Stimulated activated CD4-positive, alpha-beta T cell treated with anti-CD3 and anti-CD28 coated beads, Interleukin-15, amount 100 ng/mL, for 48 hours (primary cell): ENCODE data around the gene EPG5.

Experiments
- DNase-seq, 2 donors: peaks; one replicate each; pipeline ENCODE4 v3.0.0-alpha.2; 2020; ENCODE audit warnings: low read depth in 2 of 2

The EPG5 gene

GRCh38 chr18:45913276-45913675 is 53.9 kb downstream of the EPG5 start:
- no peak for DNase-seq

GRCh38 chr18:45910405-45911023 is 56.6 kb downstream of the EPG5 start:
- DNase-seq = peak; percentile 18 to 57

- no peak for DNase-seq
Observed at GRCh38 chr18:45901654-45902210, 65.4 kb downstream of the EPG5 start.

- no peak for DNase-seq
Observed at GRCh38 chr18:45900623-45901022, 66.5 kb downstream of the EPG5 start.

GRCh38 chr18:45896991-45897390 is 70.1 kb downstream of the EPG5 start:
- DNase-seq = no peak

- no peak for DNase-seq
Observed at GRCh38 chr18:45896452-45896851, 70.7 kb downstream of the EPG5 start.

- no peak for DNase-seq
Observed at GRCh38 chr18:45895339-45895738, 71.8 kb downstream of the EPG5 start.

- DNase-seq = no peak
Observed at GRCh38 chr18:45894818-45895217, 72.3 kb downstream of the EPG5 start.

- DNase-seq = no peak
Observed at GRCh38 chr18:45891806-45892205, 75.3 kb downstream of the EPG5 start.

- DNase-seq = no peak
Observed at GRCh38 chr18:45890606-45891005, 76.5 kb downstream of the EPG5 start.

GRCh38 chr18:45889419-45890064 is 77.6 kb downstream of the EPG5 start:
- DNase-seq = no peak

GRCh38 chr18:45887585-45887984 is 79.5 kb downstream of the EPG5 start:
- no peak for DNase-seq

- DNase-seq = no peak
Observed at GRCh38 chr18:45880876-45881558, 86.1 kb downstream of the EPG5 start.

GRCh38 chr18:45879681-45880655 is 87.2 kb downstream of the EPG5 start:
- peak; percentile 37 to 72 for DNase-seq

- DNase-seq = no peak
Observed at GRCh38 chr18:45877403-45877802, 89.7 kb downstream of the EPG5 start.

GRCh38 chr18:45876161-45876560 is 91.0 kb downstream of the EPG5 start:
- no peak for DNase-seq

- peak; percentile 44 to 54 for DNase-seq
Observed at GRCh38 chr18:45874491-45875184, 92.5 kb downstream of the EPG5 start.

GRCh38 chr18:45871431-45872084 is 95.6 kb downstream of the EPG5 start:
- no peak for DNase-seq

GRCh38 chr18:45870419-45870818 is 96.7 kb downstream of the EPG5 start:
- no peak for DNase-seq

- DNase-seq = no peak
Observed at GRCh38 chr18:45865466-45865865, 101.7 kb downstream of the EPG5 start.
